Activated CD8-positive, alpha-beta memory T cell treated with anti-CD3 and anti-CD28 coated beads, Interleukin-2, amount 50 U/mL, for 48 hours (primary cell): ENCODE measurements around the gene NBPF3.
A peak's percentile ranks its signal among the peaks of the same experiment; 100 is the strongest.
"Not testable (repeated sequence)": the region's sequence is repeated elsewhere in the genome, so short reads cannot be mapped to it uniquely, and the experiment has no call there.

ENCODE experiments used
- DNase-seq: peaks from one replicate; pipeline ENCODE4 v3.0.0-alpha.2; 2020

Gene NBPF3

DNA sequence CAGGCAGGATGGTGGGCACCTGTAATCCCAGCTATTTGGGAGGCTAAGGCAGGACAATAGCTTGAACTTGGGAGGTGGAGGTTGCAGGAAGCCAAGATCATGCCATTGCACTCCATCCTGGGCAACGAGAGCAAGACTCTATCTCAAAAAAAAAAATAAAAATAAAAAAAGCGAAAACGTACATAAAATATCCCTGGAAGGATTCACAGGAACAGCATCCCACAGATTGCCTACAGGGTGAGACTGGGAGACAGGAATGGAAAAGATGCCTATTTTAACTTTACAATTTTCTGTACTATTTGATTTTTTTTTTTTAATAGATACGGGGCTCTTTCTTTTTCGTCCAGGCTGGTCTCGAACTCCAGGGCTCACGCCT is 604 bp upstream of the NBPF3 start:
- no peak for DNase-seq

DNA sequence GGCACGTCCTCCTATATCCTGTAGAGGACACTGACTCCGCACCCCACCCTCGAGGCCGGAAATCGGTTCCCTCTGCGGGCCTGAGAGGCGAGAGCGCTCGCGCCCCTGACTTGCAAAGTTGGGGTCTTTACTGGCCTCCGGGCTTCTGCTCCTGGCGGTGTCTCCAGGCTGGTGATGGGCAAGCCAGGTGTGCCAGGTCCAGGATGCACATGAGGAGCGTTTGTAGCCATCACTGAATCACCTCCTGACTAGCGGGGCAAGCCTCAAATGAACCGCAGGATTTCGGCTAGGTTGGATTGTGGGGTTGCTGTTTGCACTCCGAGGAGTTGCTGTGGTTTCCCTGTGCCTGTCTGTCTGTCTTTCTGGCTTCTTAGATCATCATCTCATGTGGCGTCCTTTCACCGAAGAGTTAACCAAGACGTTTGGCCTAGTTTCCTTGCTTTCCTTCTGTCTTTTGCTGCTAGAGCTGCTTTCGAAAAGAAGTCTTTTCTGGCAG is 741 bp downstream of the NBPF3 start:
- DNase-seq = peak; percentile 66

DNA sequence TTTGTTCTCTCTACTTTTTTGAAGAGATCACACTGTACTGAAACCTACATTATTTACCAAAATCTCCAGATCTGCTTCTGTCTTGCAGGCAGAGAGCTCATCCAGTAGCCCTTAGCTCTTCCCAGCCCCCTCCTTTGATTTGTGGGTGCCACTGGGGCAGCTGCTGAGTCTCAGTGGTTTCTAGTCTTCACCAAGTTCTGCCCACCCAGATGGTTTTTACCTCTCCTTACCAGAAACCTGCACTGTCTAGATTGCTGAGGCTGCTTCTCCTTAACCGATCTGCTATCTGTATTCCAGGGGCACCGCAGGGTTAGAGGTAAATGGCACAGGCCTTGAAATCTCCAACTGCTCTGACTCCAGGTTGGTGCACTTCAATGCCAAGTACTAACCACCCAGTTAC is 6.7 kb downstream of the NBPF3 start:
- not testable (repeated sequence) for DNase-seq

DNA sequence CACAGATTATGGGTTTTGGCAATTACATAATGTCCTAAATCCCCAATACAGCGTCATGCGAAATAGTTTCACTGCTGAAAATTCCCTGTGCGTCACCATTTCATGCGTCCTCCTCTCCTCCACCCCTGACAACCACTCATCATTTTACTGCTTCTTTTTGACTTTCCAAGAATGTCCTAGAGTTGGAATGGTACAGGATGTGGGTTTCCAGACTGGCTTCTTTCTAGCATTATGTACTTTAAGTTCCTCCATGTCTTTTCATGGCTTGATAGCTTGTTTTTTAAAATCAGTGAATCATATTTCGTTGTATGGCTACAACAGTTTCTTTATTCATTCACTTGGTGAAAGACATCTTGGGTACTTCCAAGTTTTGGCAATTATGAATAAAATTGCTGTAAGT is 7.4 kb downstream of the NBPF3 start:
- DNase-seq = no peak

DNA sequence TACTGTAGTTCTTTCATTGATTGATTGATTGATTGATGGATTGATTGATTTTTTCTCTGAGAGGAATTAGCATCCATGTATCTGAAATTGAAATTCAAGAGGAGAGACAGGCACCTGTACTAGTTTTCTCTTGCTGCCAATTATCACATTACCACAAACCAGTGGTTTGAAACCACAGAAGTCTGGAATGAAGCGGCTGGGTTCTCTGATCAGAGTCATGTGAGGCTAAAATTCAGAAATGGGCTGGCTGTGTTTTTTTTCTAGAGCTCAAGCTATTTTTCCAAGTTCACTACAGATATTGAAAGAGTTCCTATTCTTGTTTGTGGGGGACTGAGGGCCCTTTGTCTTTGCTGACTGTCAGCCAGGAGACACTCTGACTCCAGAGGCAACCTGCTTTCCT is 10.0 kb downstream of the NBPF3 start:
- DNase-seq = no peak

DNA sequence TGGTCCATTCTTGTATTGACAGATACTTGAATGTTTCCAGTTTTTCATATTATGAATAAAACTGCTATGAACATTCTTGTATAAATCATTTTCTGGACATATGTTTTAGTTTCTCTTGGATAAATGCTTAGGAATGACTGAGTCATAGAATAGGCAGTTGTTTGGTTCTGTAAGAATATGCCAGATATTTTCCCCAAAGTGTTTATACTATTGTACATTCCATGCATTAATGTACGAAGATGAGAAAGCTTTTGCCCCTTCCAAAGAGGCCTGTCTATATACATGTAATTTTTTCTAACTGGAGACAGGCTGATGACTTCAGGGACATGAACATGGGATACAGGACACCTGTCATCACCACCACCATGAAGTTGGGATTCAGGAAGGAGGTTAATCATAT is 11.3 kb downstream of the NBPF3 start:
- no peak for DNase-seq

DNA sequence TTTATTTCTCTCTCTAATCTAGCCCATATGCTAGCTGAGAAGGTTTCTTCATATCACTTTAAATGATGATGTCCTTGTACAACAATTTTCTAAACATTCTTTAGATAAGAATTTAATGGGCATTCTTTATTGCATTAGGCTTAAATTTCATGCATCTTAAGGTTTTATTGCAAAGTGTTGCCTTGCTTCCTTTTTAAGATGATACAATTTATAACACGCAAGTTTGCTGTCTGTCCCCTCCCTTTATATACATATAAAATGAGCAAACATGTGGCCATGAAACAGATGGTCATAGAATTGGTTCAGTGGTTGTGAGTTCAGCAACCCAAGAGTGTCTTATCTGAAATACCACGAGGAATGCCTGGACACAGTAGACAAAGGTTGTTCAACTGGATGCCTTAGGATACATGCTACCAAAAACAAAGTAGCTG is 12.1 kb downstream of the NBPF3 start:
- no peak for DNase-seq

DNA sequence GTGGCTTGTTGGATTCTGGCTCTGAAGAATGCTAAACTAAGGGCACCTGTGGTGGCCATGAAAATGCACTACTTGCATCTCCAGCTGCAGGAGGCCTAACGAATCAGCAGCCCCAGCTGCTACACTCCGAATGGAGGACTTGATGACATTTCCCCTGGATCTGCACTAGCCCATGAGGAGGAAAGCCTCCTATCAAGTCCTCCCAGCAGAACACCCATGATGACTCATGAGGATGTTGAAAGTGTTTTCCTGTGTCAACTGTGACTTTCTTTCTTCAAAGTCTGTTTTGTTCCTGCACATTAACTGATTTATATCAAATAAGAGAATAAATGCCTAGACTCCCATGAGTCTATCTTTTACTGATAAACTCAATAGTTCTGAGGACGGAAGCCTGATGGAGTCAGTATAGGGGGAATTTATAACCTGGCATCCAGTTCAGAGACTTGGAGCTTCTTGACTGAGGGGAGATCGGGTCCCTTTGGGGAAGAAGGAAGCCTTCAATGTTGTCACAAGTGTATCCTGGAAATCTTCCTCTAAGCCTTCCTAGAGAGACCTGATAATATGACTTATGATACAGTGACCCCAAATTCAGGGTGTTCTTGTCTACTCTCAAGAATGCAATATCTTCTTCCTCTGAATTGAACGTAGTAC is 14.2 kb downstream of the NBPF3 start:
- DNase-seq = not testable (repeated sequence)

DNA sequence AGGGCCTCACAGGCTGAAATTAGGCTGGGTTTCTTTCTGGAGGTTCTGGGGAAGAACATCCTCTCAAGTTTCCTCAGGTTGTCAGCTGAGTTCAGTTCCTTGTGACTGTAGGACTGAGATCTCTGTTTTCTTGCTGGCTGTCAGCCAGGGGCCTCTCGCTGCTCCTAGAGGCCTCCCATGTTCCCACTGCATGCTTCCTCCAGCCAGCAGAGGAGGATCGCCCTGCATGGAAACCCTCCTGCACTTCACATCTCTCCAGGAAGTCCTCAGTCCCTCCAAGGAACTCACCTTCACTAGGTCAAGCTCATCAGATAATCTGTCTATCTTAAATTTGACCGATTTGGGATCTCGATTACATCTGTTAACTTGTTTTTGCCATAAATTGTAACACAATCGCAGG is 15.0 kb downstream of the NBPF3 start:
- DNase-seq = not testable (repeated sequence)

DNA sequence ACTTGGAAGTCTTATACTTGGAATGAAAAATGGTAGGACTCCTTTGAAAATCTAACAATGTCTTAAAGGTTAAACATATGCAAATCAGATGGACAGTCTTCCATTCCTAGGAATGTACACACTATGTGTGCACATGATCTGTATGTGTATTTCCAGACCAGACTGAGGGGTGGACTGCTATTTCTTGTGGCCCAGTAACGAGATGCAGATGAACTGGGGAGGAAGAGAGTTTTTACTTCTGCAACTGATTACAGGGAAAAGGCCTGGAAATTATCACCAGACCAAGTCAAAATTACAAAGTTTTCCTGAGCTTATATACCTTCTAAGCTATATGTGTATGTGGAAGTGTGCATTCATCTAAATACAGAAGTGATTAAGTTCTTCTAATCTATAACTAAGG is 17.7 kb downstream of the NBPF3 start:
- DNase-seq = no peak

DNA sequence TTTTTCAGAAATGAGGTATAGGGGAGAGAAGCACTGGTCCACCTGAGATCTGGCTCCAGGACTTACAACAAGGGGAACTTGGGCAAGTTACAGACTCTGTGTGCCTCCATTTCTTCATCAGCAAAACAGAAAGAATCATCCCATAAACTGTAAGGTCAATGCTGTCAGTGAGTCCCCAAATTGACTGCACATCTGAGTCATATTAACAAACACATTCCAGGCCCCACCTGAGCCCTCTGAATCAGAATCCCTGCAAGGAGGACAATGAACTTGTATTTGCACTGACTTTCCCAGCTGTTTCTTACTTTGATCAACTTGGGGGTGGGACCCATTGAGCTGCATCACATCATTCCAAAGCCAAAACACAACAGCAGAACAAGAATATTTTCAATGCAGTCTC is 25.2 kb downstream of the NBPF3 start:
- DNase-seq = not testable (repeated sequence)

DNA sequence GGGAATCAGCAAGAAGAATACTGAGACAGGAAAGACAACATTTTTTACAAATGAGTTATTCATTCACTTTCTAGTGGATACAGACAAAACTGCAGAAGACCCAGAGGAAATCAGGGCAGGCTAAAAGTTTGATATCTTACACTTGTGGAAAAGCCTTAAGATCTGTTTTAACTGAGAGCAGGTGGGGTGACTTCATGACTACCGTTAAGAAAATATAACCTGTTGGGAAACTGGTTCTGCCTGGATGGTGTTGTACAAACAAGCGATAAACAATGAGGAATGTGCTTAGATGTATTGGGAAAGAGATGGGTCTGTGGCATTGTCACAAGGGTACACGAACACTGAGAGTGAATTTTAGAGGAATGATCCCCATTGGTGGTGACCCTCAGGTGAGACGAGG is 28.0 kb downstream of the NBPF3 start:
- DNase-seq = not testable (repeated sequence)

DNA sequence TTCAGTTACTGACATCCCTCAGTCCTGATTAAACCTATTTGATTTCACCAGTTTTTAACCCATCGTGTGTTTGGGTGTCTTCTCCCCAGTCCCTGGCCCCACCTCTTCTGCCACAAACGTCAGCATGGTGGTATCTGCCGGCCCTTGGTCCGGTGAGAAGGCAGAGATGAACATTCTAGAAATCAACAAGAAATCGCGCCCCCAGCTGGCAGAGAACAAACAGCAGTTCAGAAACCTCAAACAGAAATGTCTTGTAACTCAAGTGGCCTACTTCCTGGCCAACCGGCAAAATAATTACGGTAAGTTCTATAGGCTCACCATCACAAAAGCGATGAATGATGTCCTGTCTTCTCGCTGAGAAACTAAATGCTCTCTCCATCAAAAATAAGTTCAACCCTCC is 28.7 kb downstream of the NBPF3 start:
- DNase-seq = peak; percentile 61

DNA sequence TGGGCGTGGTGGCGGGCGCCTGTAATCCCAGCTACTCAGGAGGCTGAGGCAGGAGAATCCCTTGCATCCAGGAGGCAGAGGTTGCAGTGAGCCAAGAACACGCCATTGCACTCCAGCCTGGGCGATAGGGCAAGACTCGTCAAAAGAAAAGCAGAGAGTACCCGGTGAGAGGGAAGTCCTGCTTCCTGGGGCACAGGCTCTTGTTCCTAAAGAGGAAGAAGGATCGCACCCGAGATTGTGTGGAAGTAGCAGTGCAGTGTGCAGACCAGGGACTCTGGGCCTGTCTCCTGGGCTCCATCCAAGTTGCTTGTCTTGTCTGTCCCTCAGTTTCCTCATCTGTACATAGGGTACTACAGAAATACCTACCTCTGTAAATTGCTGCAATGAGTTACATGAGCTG is 29.6 kb downstream of the NBPF3 start:
- DNase-seq = no peak

DNA sequence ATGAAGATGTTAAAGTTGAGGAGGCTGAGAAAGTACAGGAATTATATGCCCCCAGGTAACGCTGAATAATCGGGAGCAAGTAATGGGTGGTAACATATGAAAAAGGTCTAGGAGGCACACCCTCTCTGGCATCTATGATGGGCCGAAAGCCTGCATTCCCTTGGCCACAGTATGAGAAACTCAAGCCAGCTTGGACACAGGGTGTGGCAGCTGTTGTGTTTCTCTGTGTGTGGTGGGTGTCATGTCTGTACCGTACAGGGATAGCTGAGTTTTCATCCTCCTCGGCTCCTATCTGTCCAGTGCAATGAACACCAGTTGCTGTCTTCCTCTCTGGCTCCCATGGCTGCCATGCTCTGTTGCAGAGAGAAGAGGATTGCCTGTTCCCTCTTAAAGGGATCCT is 32.9 kb downstream of the NBPF3 start:
- no peak for DNase-seq

DNA sequence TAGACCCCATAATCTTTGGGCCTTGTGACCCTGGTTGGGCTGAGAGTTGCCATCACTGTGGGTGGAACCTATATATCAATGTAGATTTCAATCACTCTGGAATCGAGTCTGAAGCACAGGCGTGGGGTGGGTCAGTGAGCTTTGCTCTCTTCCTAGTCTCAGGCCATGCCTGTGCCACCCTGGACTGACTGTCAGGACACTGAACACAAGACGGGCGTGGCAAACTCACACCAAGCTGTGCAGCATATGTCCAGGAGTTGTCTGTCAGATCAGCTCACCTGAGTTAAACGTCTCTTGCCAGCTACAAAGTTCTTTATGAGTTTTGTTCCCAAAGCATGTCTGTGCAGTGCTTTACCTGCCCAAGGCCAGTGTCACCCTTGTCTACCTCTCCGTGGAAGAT is 38.4 kb downstream of the NBPF3 start:
- no peak for DNase-seq

DNA sequence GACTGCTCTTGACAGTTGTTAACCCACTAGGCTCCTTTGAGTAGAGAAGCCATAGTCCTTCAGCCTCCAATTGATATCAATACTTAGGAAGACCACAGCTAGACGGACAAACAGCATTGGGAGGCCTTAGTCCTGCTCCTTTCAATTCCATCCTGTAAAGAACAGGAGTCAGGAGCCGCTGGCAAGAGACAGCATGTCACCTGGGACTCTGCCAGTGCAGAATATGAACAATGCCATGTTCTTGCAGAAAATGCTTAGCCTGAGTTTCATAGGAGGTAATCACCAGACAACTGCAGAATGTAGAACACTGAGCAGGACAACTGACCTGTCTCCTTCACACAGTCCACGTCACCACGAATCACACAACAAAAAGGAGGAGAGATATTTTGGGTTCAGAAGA is 43.9 kb downstream of the NBPF3 start:
- DNase-seq = peak; percentile 25

DNA sequence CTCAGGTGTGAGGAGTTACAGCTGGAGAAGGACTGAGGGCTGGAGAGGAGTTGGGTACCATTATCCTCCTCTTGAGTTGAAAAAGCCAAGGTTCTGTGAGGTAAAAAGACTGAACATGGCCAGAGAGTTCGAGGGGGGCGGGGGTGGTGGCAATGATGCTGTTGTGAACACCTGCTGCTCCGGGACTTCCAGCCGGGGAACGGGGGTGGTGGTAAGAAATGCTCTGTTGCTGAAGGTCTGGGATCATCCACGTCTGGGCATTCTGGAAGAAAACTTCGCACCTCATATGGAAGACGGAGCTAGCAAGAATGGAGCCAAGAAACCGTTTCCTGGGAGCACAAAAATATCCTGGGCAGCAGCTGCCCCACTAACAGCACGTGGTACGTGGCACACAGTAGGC is 49.2 kb downstream of the NBPF3 start:
- DNase-seq = no peak

DNA sequence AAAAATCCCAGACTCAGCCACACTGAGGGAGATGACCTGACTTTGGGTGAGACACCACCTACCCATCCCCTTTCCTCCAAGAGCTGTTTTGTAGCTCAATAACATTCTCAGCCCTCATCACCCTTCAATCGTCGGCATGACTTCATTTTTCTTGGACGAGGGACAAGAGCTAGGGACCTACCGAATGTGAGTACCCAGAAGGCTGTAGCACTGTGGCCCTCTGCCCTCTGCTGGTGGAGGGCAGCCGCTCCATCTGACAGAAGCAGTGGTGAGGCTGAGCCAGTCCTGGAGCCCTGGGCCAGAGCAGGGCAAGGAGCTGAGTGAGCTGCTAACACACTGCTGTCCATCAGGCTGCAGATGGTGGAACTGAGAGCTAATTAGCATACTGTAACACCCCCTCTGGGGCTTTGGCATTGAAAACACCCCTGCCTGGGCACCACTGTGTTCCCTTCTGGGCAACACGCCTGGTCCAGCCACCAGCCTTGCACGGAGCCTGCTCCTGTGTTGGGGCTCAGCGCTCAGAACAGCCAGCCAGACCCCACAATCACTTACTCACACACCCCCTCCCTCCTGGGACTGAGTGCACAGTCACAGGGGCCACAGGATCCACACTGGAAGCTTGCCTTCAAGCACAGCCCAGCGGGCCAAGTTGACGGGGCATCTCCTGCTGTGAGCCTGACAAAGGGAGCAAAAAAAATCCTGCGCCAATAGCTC is 51.0 kb downstream of the NBPF3 start:
- DNase-seq = peak; percentile 60

DNA sequence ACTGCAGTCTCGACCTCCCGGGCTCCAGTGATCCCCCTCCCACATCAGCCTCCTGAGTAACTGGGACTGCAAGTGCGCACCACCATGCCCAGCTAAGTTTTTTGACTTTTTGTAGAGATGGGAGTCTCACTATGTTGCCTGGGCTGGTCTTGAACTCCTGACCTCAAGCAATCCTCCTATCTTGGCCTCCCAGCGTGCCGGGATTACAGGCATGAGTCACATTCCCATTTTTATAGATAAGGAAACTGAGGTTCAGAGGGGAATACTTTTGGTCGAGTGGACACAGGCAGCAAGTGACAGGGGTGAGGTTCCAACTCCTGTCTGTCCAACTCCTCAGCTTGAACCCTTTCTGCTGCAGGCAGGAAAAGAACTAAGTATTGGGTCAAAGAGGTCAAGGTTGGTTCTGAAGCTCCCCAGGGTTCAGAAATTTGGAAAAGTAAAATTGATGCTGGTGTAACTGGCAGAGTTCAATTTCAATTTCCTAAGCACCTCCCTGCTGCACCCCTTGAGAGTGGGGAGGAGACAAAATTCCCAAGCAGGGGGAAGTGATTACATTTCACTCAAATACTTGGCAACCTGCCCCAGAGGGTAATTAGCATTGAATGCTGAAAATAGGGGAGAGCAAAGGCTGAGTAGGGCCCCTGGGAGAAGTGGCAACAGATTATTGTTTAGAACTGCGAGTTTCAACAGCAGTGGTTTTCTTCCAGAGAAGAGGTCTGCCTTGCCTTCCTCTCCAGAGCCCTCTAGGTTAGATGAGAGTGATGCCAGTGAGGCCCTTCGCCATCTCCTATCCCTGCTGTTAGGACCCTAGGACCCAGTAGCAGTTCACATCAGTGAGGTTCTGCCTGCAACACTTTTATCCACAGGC is 51.8 kb downstream of the NBPF3 start:
- DNase-seq = no peak

DNA sequence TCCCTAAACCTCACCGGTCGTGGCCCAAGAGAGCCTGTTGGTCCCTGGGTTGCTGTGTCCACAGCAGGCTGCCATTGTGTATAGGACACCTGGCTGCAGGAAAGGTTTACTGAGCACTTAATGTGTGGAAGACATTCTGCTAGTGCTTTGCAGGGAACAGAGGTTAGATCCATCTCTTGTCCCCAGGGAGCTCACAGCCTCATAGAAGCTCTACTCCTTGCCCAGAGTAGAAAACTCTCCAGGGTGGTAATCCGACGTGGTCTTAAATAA is 52.4 kb downstream of the NBPF3 start:
- DNase-seq = no peak

DNA sequence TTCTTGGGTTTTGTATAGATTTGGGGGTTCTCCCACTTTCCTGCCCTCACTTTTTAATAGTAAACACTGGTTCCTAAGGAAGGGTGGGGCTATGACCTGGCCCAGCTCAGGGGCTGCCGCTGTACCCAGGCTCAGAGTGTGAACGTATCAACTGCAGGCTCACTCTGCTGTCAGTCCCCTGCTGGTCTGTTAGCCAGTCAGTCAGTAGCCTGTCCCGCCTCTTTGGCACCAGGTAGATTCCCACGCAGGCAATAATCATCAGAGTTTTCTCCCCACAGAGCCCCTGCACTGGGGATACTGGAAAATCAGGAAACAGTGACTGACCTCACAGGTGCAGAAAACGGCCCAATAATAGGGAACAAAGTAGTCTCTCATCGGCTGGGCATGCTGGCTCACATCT is 54.3 kb downstream of the NBPF3 start:
- no peak for DNase-seq

DNA sequence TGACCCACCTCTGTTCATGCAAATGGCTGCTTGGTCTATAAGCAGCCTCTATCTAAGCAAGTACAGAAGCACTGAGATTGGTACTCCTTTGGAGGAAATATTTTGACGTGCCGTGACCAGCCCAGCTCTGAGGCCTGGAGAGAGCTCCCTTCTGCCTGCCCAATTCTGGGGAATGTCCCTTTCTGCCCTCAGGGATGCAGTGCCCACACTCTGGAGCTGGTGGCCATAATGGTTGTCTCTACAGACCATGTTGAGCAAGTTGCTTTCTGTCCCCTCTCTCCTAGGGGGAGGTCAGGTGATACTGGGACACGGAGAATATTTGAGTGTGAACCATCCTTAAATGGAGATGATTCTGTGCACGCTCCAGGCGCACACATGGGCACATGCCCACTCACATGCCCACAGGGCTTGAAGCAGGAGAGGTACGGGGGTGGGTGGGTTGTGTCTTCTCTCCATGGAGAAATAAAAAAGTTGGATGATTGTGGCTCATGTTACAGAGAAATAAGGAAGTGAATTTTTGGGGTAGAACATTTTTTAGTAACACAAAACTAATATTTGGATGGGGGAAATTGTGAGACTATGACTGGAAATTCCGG is 55.4 kb downstream of the NBPF3 start:
- DNase-seq = no peak

DNA sequence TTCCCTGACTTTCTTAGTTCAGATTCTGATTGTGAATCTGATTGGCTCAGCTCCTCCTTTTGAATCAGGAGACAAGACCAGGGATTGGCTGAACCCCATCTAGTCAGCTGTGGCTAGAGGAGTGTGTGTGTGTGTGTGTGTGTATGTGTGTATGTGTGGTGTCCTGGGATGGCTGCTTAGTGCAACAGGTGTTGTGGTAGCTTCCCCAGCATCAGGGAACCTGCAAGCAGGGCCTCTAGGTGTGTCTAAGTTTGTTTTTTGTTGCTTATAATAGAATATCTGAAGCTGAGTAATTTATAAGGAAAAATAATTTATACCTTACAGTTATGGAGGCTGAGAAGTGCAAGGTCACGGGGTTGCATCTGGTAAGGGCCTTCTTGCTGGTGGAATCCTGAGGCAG is 56.1 kb downstream of the NBPF3 start:
- DNase-seq = no peak
